Measurements from ENCODE around the gene CASZ1. TPM values are rescaled to one million over a fixed set of nuclear protein-coding genes. Genes with fewer than 3 reads are reported as not detected.

The CASZ1 gene
- total and polyA plus RNA-seq, 2 donors (not counting 3 experiments of a cell fraction or from before 2014, with no cell fraction given): 1.5 to 5.2 TPM

GRCh38 chr1:10829965-10830515 lies 33.6 kb upstream of the CASZ1 start:
- TF ChIP-seq FOS (IDR thresholded peaks at IDR 0.05; ENCODE audit: borderline replicate concordance, insufficient read depth, low read length) (no peak), POLR2A (IDR thresholded peaks at IDR 0.05; ENCODE audit: low read depth, low read length) (no peak), CTCF (IDR thresholded peaks at IDR 0.05; ENCODE audit: extremely low read depth in 1 of 2, insufficient read depth in 1 of 2, low read depth in 1 of 2, low read length in 2 of 2) (no peak), MAX (IDR thresholded peaks at IDR 0.05; ENCODE audit: insufficient read depth, insufficient read length) (no peak)
- Histone ChIP-seq H3K9ac (replicated peaks; ENCODE audit: extremely low read depth, insufficient read depth, low read length) (no peak overlapping the region), H2AFZ (ENCODE audit: low read depth, low read length) (no peak overlapping the region), H3K4me1 (ENCODE audit: control insufficient read depth, extremely low read depth, insufficient read depth, low read length) (no peaks in the 10 kb centered on the region), H3K9me3 (replicated peaks; ENCODE audit: control insufficient read depth, insufficient read depth, low read length) (no peaks in the 10 kb centered on the region), H3K4me2 (ENCODE audit: insufficient read depth, low read length) (no peak overlapping the region), H3K79me2 (ENCODE audit: control insufficient read depth, insufficient read depth, low read length) (no peaks in the 10 kb centered on the region), H3K9me1 (replicated peaks; ENCODE audit: control insufficient read depth, extremely low read depth, insufficient read depth, low read length) (no peaks in the 10 kb centered on the region), H3K4me3 (replicated peaks in 1 of 3; ENCODE audit: insufficient read depth in 1 of 3, low read depth in 1 of 3, low read length in 3 of 3) (no peak overlapping the region), H3K36me3 (ENCODE audit: control insufficient read depth in 2 of 2, extremely low read depth in 1 of 2, insufficient read depth in 2 of 2, low read length in 2 of 2) (no peaks in the 10 kb centered on the region), H3K27me3 (ENCODE audit: control insufficient read depth in 2 of 2, insufficient read depth in 2 of 2, low read length in 2 of 2) (peaks cover 4 to 6% of the 10 kb centered on the region in 2 experiments), H3K27ac (ENCODE audit: insufficient read depth, low read depth, low read length) (no peak overlapping the region), H4K20me1 (replicated peaks; ENCODE audit: control insufficient read depth, extremely low read depth, insufficient read depth, low read length) (no peaks in the 10 kb centered on the region)
- FAIRE-seq (no peak), DNase-seq (ENCODE audit: low read depth, low spot score) (no peak)
- intact Hi-C loops (cut with micrococcal nuclease): no loop called here
- dilution Hi-C loops (cut with MboI; ENCODE audit: extremely low pct_ligation_motif_present, low sequenced_read_pairs): no loop called here
- no TSS peak for BruUV-seq (replicated peaks)
- CTCF ChIA-PET: no interaction called here
- POLR2A ChIA-PET: interaction anchor here (0.6 kb wide), 1 partner anchor 37 kb away, joined by 4 read pairs; no protein-coding TSS in a partner anchor
